Neuronal stem cell (in vitro differentiated cells): Measurements from ENCODE around the gene KDM4C.

Experiments used
- DNase-seq: peaks from one replicate; pipeline ENCODE4 v3.0.0-alpha.2; 2013; ENCODE audit warnings: low spot score
- H2AFZ ChIP-seq: one replicate; pipeline ENCODE4 v1.6.1; 2013; ENCODE audit warnings: mild to moderate bottlenecking, low read length, inconsistent platforms
- H2AK5ac ChIP-seq: 2 replicates; pipeline ENCODE4 v1.6.1; 2013; ENCODE audit warnings: low read depth, mild to moderate bottlenecking, inconsistent platforms, low read length, moderate library complexity, mixed read lengths
- H2BK120ac ChIP-seq: 2 replicates; pipeline ENCODE4 v1.6.1; 2013; ENCODE audit warnings: low read depth, mild to moderate bottlenecking, inconsistent platforms, low read length, moderate library complexity, mixed read lengths
- H2BK12ac ChIP-seq: one replicate; pipeline ENCODE4 v1.6.1; 2013; ENCODE audit warnings: low read length, inconsistent platforms
- H2BK15ac ChIP-seq: 2 replicates; pipeline ENCODE4 v1.6.1; 2013; ENCODE audit warnings: mild to moderate bottlenecking, low read length, inconsistent platforms, mixed read lengths
- H2BK5ac ChIP-seq: one replicate; pipeline ENCODE4 v1.6.1; 2013; ENCODE audit warnings: inconsistent platforms, mild to moderate bottlenecking, low read length, moderate library complexity
- H3K14ac ChIP-seq: one replicate; pipeline ENCODE4 v1.6.1; 2013; ENCODE audit warnings: low read length, inconsistent platforms
- H3K18ac ChIP-seq: 2 replicates; pipeline ENCODE4 v1.6.1; 2013; ENCODE audit warnings: low read length, inconsistent platforms
- H3K23ac ChIP-seq: 2 replicates; pipeline ENCODE4 v1.6.1; 2013; ENCODE audit warnings: low read depth, mild to moderate bottlenecking, mixed read lengths, low read length, inconsistent platforms; ENCODE audit not compliant: poor library complexity
- H3K27ac ChIP-seq: replicated peaks from 3 replicates; pipeline ENCODE4 v1.5.1; 2013; ENCODE audit warnings: low read length, inconsistent platforms
- H3K27me3 ChIP-seq, 3 experiments: 2 replicates each; pipeline ENCODE4 v1.6.1; 2013; ENCODE audit warnings: low read length in 3 of 3, mild to moderate bottlenecking in 2 of 3, inconsistent platforms in 1 of 3, low read depth in 1 of 3, mixed read lengths in 1 of 3, moderate library complexity in 1 of 3; ENCODE audit not compliant: control insufficient read depth in 3 of 3, insufficient read depth in 3 of 3
- H3K36me3 ChIP-seq, 2 donors: replicated peaks in 1 of 2; 2 replicates each; pipeline ENCODE4 v1.6.1; 2013; ENCODE audit warnings: low read length in 2 of 2; ENCODE audit not compliant: control insufficient read depth in 2 of 2, insufficient read depth in 2 of 2
- H3K4ac ChIP-seq: 2 replicates; pipeline ENCODE4 v1.6.1; 2013; ENCODE audit warnings: inconsistent platforms, mild to moderate bottlenecking, low read length, moderate library complexity
- H3K4me1 ChIP-seq, 2 donors: 1 replicate in 1 of 2; 2 replicates in 1 of 2; pipeline ENCODE4 v1.6.1; 2013; ENCODE audit warnings: low read length in 2 of 2, low read depth in 1 of 2; ENCODE audit not compliant: control insufficient read depth in 2 of 2, insufficient read depth in 1 of 2
- H3K4me2 ChIP-seq: one replicate; pipeline ENCODE4 v1.6.1; 2013; ENCODE audit warnings: mild to moderate bottlenecking, low read length, inconsistent platforms; ENCODE audit not compliant: insufficient read depth, poor library complexity, severe bottlenecking
- H3K4me3 ChIP-seq, 2 donors: 2 replicates each; pipeline ENCODE4 v1.5.1; 2013; ENCODE audit warnings: low read length in 2 of 2, mild to moderate bottlenecking in 2 of 2, inconsistent platforms in 1 of 2, moderate library complexity in 1 of 2
- H3K79me1 ChIP-seq: one replicate; pipeline ENCODE4 v1.6.1; 2013; ENCODE audit warnings: low read depth, mild to moderate bottlenecking, inconsistent platforms, low read length, moderate library complexity
- H3K9ac ChIP-seq: one replicate; pipeline ENCODE4 v1.6.1; 2013; ENCODE audit warnings: mild to moderate bottlenecking, low read depth, low read length, inconsistent platforms; ENCODE audit not compliant: poor library complexity
- H3K9me3 ChIP-seq, 2 donors: replicated peaks in 1 of 2; 2 replicates each; pipeline versions ENCODE3 to v1.6.1; 2013; ENCODE audit warnings: low read length in 2 of 2, mild to moderate bottlenecking in 2 of 2, inconsistent platforms in 1 of 2, low read depth in 1 of 2, mixed read lengths in 1 of 2, moderate library complexity in 1 of 2; ENCODE audit not compliant: control insufficient read depth in 2 of 2, insufficient read depth in 1 of 2
- H4K8ac ChIP-seq: one replicate; pipeline ENCODE4 v1.6.1; 2013; ENCODE audit warnings: low read depth, mild to moderate bottlenecking, inconsistent platforms, low read length, moderate library complexity
- H4K91ac ChIP-seq: one replicate; pipeline ENCODE4 v1.6.1; 2013; ENCODE audit warnings: low read length, low read depth, mild to moderate bottlenecking, inconsistent platforms; ENCODE audit not compliant: poor library complexity
- WGBS, 2 donors: extraction: QIAGEN DNeasy Blood & Tissue Kit; methylation state at CpG; one replicate each; pipeline ENCODE4 v1.1.7; 2013; ENCODE audit warnings: missing lambda C conversion rate in 2 of 2, mixed read lengths in 1 of 2; ENCODE audit not compliant: insufficient read length in 2 of 2, insufficient replicate concordance in 1 of 2; ENCODE audit errors: extremely low coverage in 2 of 2; 5-methylcytosine and 5-hydroxymethylcytosine counted together

KDM4C gene

DNA sequence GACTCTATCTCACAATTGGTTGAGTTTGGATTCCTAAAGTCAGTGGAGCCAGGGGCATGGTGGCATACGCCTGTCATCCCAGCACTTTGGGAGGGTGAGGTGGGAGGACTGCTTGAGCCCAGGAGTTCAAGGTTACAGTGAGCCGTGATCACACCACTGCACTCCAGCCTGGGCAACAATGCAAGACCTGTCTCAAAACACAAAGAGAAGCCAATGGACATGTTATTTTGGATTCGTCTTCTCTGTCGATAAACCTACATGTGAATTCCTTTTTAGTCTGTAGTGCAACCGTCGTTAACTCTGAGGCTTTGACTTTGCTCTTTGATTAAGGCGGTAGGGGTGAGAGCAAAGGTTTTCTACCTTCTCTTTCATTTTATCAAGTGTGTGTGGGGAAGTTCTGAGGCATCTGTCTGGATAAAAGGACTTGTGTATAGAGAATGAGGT is 142.7 kb downstream of the KDM4C start:
- no peaks in the 10 kb centered on the region for H3K4me1 ChIP-seq
- H3K36me3 ChIP-seq, result no peaks in the 10 kb centered on the region
- DNase-seq, result no peak
- H3K79me1 ChIP-seq, result no peaks in the 10 kb centered on the region
- no peak overlapping the region for H2AK5ac ChIP-seq
- no peak overlapping the region for H3K18ac ChIP-seq
- H3K9me3 ChIP-seq, result no peaks in the 10 kb centered on the region
- no peak overlapping the region for H2BK12ac ChIP-seq
- H2BK5ac ChIP-seq, result no peak overlapping the region
- no peak overlapping the region for H3K27ac ChIP-seq
- no peak overlapping the region for H3K4me3 ChIP-seq
- H2BK120ac ChIP-seq, result no peak overlapping the region
- H3K23ac ChIP-seq, result no peak overlapping the region
- WGBS, 2 donors, result no CpG with 5 or more reads among the region's 7 CpGs
- H3K4me2 ChIP-seq, result no peak overlapping the region
- no peak overlapping the region for H4K8ac ChIP-seq
- H3K27me3 ChIP-seq, result no peaks in the 10 kb centered on the region
- H2AFZ ChIP-seq, result no peak overlapping the region
- H3K9ac ChIP-seq, result no peak overlapping the region
- no peak overlapping the region for H4K91ac ChIP-seq
- H3K4ac ChIP-seq, result no peak overlapping the region
- no peak overlapping the region for H2BK15ac ChIP-seq
- H3K14ac ChIP-seq, result no peak overlapping the region

DNA sequence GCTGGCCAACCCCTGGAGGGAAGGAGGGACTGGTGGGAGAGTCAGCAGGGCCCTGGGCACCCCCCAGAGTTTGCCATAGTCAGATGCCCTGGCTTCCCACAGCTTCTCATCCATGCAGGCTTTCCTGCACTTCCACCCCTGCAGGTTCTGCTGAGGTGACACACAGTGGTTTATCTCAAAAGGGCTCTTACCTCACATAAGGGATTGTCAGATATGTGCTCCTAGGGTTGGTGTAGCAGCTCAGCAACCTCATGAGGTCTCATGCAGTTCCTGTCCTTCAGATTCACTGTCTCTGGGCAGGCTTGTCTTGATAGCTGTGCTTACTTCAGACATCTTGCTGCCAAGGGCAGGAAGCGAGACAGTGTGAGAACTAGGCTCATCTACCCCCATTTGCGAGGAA is 143.4 kb downstream of the KDM4C start:
- Histone ChIP-seq H2BK120ac (no peak overlapping the region), H3K4me2 (no peak overlapping the region), H4K8ac (no peak overlapping the region), H2AFZ (no peak overlapping the region), H3K36me3 (no peaks in the 10 kb centered on the region), H3K14ac (no peak overlapping the region), H2BK12ac (no peak overlapping the region), H2AK5ac (no peak overlapping the region), H3K4me1 (no peaks in the 10 kb centered on the region), H3K9ac (no peak overlapping the region), H3K4ac (no peak overlapping the region), H3K27me3 (no peaks in the 10 kb centered on the region), H3K18ac (no peak overlapping the region), H3K79me1 (no peaks in the 10 kb centered on the region), H3K9me3 (no peaks in the 10 kb centered on the region), H4K91ac (no peak overlapping the region), H3K23ac (no peak overlapping the region), H2BK15ac (no peak overlapping the region), H3K4me3 (no peak overlapping the region), H3K27ac (no peak overlapping the region), H2BK5ac (no peak overlapping the region)
- WGBS, 2 donors, result no CpG with 5 or more reads among the region's 2 CpGs
- no peak for DNase-seq

DNA sequence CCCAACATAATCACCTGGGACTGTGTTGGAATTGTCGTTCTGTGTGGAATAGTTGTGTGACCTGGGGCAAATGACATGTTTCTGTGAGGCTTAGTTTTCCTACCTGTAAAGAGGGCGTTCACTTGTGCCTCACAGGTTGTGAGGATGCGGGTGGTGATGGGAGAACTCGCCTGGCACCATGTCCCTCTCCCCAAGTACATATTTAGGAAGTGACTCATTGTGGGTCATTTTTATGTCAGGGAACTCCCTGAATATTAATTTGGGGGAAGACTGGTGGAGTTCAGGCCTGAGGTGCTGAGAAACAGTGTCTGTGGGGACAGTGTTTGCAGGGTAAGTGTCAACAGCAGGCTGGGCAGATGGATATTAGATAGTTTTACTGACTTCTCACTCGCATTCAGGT is 144.7 kb downstream of the KDM4C start:
- no peak overlapping the region for H3K4me3 ChIP-seq
- H3K4me2 ChIP-seq, result no peak overlapping the region
- H2BK5ac ChIP-seq, result no peak overlapping the region
- no peaks in the 10 kb centered on the region for H3K27me3 ChIP-seq
- DNase-seq, result no peak
- no peak overlapping the region for H2AFZ ChIP-seq
- no peaks in the 10 kb centered on the region for H3K36me3 ChIP-seq
- H2BK12ac ChIP-seq, result no peak overlapping the region
- no peak overlapping the region for H3K23ac ChIP-seq
- H3K27ac ChIP-seq, result no peak overlapping the region
- no peak overlapping the region for H2BK15ac ChIP-seq
- no peak overlapping the region for H4K8ac ChIP-seq
- H3K9ac ChIP-seq, result no peak overlapping the region
- no peak overlapping the region for H2AK5ac ChIP-seq
- H3K4me1 ChIP-seq, result peaks cover 0 to 2% of the 10 kb centered on the region in 2 donors
- no peak overlapping the region for H3K18ac ChIP-seq
- no peak overlapping the region for H4K91ac ChIP-seq
- no peaks in the 10 kb centered on the region for H3K79me1 ChIP-seq
- H2BK120ac ChIP-seq, result no peak overlapping the region
- no peak overlapping the region for H3K4ac ChIP-seq
- WGBS, 2 donors, result no CpG with 5 or more reads among the region's 5 CpGs
- H3K14ac ChIP-seq, result no peak overlapping the region
- no peaks in the 10 kb centered on the region for H3K9me3 ChIP-seq

DNA sequence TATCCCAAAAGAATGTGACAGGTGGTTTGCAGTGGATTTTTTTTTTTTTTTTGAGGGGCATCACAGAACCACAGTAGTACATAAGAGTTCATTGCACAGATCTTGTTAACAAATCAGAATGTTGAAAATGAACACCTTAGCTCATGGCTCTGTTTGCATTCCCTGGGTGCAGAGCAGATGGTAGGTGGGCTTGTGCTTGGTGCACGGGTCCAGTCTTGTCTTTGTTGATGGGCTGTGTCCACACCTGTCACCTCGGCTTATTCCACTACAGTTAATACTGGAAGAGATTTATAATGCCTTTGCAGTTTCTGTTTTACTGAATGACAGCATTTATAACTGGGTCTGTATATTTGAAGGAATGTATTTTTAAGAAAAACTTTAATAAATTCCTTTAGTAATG is 146.6 kb downstream of the KDM4C start:
- Histone ChIP-seq H2BK12ac (no peak overlapping the region), H3K36me3 (no peaks in the 10 kb centered on the region), H4K8ac (no peak overlapping the region), H3K4me2 (no peak overlapping the region), H3K27ac (no peak overlapping the region), H3K9me3 (no peaks in the 10 kb centered on the region), H2AFZ (no peak overlapping the region), H3K27me3 (no peaks in the 10 kb centered on the region), H2BK15ac (no peak overlapping the region), H3K4ac (no peak overlapping the region), H3K18ac (no peak overlapping the region), H2BK120ac (no peak overlapping the region), H3K23ac (no peak overlapping the region), H3K4me3 (no peak overlapping the region), H4K91ac (no peak overlapping the region), H3K14ac (no peak overlapping the region), H2BK5ac (no peak overlapping the region), H3K4me1 (peaks cover 0 to 2% of the 10 kb centered on the region in 2 donors), H3K9ac (no peak overlapping the region), H2AK5ac (no peak overlapping the region), H3K79me1 (no peaks in the 10 kb centered on the region)
- no peak for DNase-seq
- WGBS, 2 donors, result no CpG with 5 or more reads among the region's 2 CpGs
